Colonic mucosa (tissue), 4 donors: Measurements from ENCODE around the gene PAPPA. TPM values are rescaled to one million over a fixed set of nuclear protein-coding genes. Genes with fewer than 3 reads are reported as not detected.

Experiments
- DNase-seq: peaks from one replicate; pipeline ENCODE4 v3.0.0-alpha.2; 2020
- H3K27ac ChIP-seq: fragments of 200-600 bp; one replicate; pipeline ENCODE4 v1.8.0; 2021
- H3K27me3 ChIP-seq: fragments of 200-600 bp; one replicate; pipeline ENCODE4 v1.8.0; 2021
- H3K36me3 ChIP-seq: fragments of 200-600 bp; one replicate; pipeline ENCODE4 v1.8.0; 2021
- H3K4me1 ChIP-seq: fragments of 200-600 bp; one replicate; pipeline ENCODE4 v1.8.0; 2021; ENCODE audit warnings: mild to moderate bottlenecking
- H3K4me3 ChIP-seq: fragments of 200-600 bp; one replicate; pipeline ENCODE4 v1.8.0; 2021
- H3K9ac ChIP-seq, 2 donors: one replicate each; pipeline ENCODE4 v1.7.0; 2013; ENCODE audit warnings: control low read depth in 2 of 2, low read depth in 2 of 2, low read length in 2 of 2
- H3K9me3 ChIP-seq: fragments of 200-600 bp; one replicate; pipeline ENCODE4 v1.8.0; 2021
- CTCF ChIP-seq: fragments of 200-600 bp; IDR thresholded peaks from one replicate; pipeline ENCODE4 v1.8.0; 2022; ENCODE audit warnings: antibody characterized with exemption, mild to moderate bottlenecking
- intact Hi-C: fragments of 100-400 bp; cut with DNase I; formaldehyde crosslinking; loops from one replicate; pipeline ENCODE4 v1.14.1; 2022
- total RNA-seq, 2 donors: library from RNA; stranded (reverse); fragmentation: NEBNext Ultra II Directional in 1 of 2; extraction: Animal tissue kit (Norgen Biotek cat#: 25700) in 1 of 2; gene quantifications; one replicate each; pipeline ENCODE4 v1.2.1, GENCODE V29; 2021
- donor health status: healthy.
- donor health status: DM: no; HTN: no; CAD: no.
- donor health status: DM: no; HTN: no; CAD: no.

Gene PAPPA
- total RNA-seq, 2 donors from 2014 or later = 0.99 to 1.2 TPM

- no peak for TF ChIP-seq CTCF
- H3K27ac ChIP-seq = no peak overlapping the region
Measured at GRCh38 chr9:116247791-116248374, 94.3 kb downstream of the PAPPA start.

GRCh38 chr9:116250891-116251290, 97.3 kb downstream of the PAPPA start:
- H3K4me3 ChIP-seq = no peak overlapping the region
- no peak for TF ChIP-seq CTCF
- intact Hi-C loops = no loop called here

More at GRCh38 chr9:116247791-116248374, 94.3 kb downstream of the PAPPA start:
- no peak for DNase-seq
- H3K9me3 ChIP-seq = no peaks in the 10 kb centered on the region
- H3K4me1 ChIP-seq = no peaks in the 10 kb centered on the region
- H3K4me3 ChIP-seq = no peak overlapping the region
- H3K36me3 ChIP-seq = no peaks in the 10 kb centered on the region
- H3K9ac ChIP-seq = no peak overlapping the region
- intact Hi-C loops = no loop called here
- no peaks in the 10 kb centered on the region for H3K27me3 ChIP-seq

GRCh38 chr9:116251366-116251765, 97.8 kb downstream of the PAPPA start:
- no peaks in the 10 kb centered on the region for H3K36me3 ChIP-seq
- H3K9ac ChIP-seq = no peak overlapping the region
- intact Hi-C loops = no loop called here
- DNase-seq = no peak
- H3K27ac ChIP-seq = no peak overlapping the region
- H3K4me3 ChIP-seq = no peak overlapping the region
- H3K9me3 ChIP-seq = no peaks in the 10 kb centered on the region
- TF ChIP-seq CTCF = no peak
- H3K27me3 ChIP-seq = no peaks in the 10 kb centered on the region
- H3K4me1 ChIP-seq = no peaks in the 10 kb centered on the region

More at GRCh38 chr9:116250891-116251290, 97.3 kb downstream of the PAPPA start:
- DNase-seq = no peak
- no peak overlapping the region for H3K27ac ChIP-seq
- H3K9ac ChIP-seq = no peak overlapping the region
- no peaks in the 10 kb centered on the region for H3K4me1 ChIP-seq
- H3K27me3 ChIP-seq = no peaks in the 10 kb centered on the region
- no peaks in the 10 kb centered on the region for H3K9me3 ChIP-seq
- H3K36me3 ChIP-seq = no peaks in the 10 kb centered on the region

DNA sequence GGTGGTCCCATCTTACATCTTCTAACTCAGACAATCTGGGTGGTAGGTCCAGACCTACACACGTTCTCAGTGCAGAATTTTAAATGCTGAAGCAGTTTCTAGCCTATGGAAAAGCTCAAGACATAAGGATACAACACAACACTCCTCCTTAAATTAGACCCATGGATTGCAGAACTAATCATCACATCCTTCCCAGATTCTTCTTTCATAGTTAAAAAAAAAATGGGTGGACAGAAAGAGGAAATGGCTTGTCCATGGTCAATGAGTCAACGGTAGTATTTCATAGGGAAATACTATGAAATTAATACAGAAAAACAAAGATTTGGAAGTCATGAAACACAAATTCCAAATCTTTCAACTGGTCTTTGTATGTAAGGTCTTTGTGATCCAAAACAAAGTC, 106.9 kb downstream of the PAPPA start:
- no peak for TF ChIP-seq CTCF
- DNase-seq = no peak
- H3K27ac ChIP-seq = no peak overlapping the region
- H3K9ac ChIP-seq = no peak overlapping the region
- H3K27me3 ChIP-seq = no peaks in the 10 kb centered on the region
- H3K36me3 ChIP-seq = no peaks in the 10 kb centered on the region
- intact Hi-C loops = no loop called here
- H3K9me3 ChIP-seq = no peaks in the 10 kb centered on the region
- no peak overlapping the region for H3K4me3 ChIP-seq
- no peaks in the 10 kb centered on the region for H3K4me1 ChIP-seq

DNA sequence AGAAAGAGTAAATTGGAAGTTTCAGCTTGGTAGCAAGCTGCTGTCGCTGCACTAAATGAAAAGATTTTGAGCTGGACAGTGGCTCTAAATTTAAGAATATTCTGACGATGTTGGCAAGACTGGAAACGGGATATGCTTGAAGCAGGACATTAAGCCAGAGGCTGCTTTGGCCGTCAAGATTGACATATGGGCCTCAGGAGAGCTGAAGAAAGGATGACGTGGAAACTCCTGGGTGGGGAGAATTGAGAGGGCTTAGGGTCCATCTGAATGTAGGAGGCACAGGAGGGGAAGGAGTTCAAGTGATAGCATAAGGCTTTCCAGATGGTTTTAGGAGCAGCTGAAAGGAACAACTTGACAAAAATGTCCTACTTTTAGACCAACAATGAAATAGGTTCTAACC, 108.9 kb downstream of the PAPPA start:
- Histone ChIP-seq H3K27ac (no peak overlapping the region), H3K4me1 (no peaks in the 10 kb centered on the region), H3K36me3 (no peaks in the 10 kb centered on the region), H3K4me3 (no peak overlapping the region), H3K9me3 (no peaks in the 10 kb centered on the region), H3K9ac (no peak overlapping the region), H3K27me3 (no peaks in the 10 kb centered on the region)
- intact Hi-C loops = no loop called here
- DNase-seq = no peak
- TF ChIP-seq CTCF = no peak
